ENCODE measurements around the gene RCBTB1. TPM values are rescaled to one million over a fixed set of nuclear protein-coding genes. Genes with fewer than 3 reads are reported as not detected.

RCBTB1 gene
- total RNA-seq, 1 donor from 2014 or later = 2.0 TPM

- Histone ChIP-seq H3K4me3 (peak overlapping the region in 1 of 2 donors; percentile 44), H3K27ac (no peak overlapping the region), H3K9me3 (no peaks in the 10 kb centered on the region), H3K27me3 (no peaks in the 10 kb centered on the region), H3K36me3 (no peaks in the 10 kb centered on the region), H3K4me1 (no peaks in the 10 kb centered on the region)
- DNase-seq (ENCODE audit: low spot score in 2 of 2) = no peak
- TF ChIP-seq CTCF (IDR thresholded peaks at IDR 0.05) = no peak
- intact Hi-C loops (cut with DNase I) = no loop called here
These were observed 44.0 kb upstream of the RCBTB1 start for GRCh38 chr13:49629196-49629938.

- no peak within 1 kb of the TSS for H3K27ac ChIP-seq
- DNase-seq (ENCODE audit: low spot score in 2 of 2) = peak in 1 of 2 donors; percentile 72
- peak within 1 kb of the TSS in 1 of 2 donors; percentile 44 for H3K4me3 ChIP-seq
- TF ChIP-seq CTCF (IDR thresholded peaks at IDR 0.05) = no peak
- H3K27me3 ChIP-seq = no peaks in the 10 kb centered on the region
- H3K9me3 ChIP-seq = no peaks in the 10 kb centered on the region
- H3K36me3 ChIP-seq = no peaks in the 10 kb centered on the region
- H3K4me1 ChIP-seq = no peaks in the 10 kb centered on the region
- intact Hi-C loops (cut with DNase I) = no loop called here
These were observed 42.7 kb upstream of the RCBTB1 start, which contains the start of gene ARL11 for GRCh38 chr13:49627831-49628652. ARL11 (plus strand) TSS chr13:49628507; CDS start chr13:49630448, 1,941 bp downstream.

- H3K9me3 ChIP-seq = no peaks in the 10 kb centered on the region
- H3K36me3 ChIP-seq = no peaks in the 10 kb centered on the region
- H3K4me3 ChIP-seq = no peak overlapping the region
- TF ChIP-seq CTCF (IDR thresholded peaks at IDR 0.05) = no peak
- intact Hi-C loops (cut with DNase I) = no loop called here
- H3K27ac ChIP-seq = no peak overlapping the region
- DNase-seq (ENCODE audit: low spot score in 2 of 2) = no peak
- no peaks in the 10 kb centered on the region for H3K27me3 ChIP-seq
- no peaks in the 10 kb centered on the region for H3K4me1 ChIP-seq
These were observed 40.2 kb upstream of the RCBTB1 start for GRCh38 chr13:49625392-49626079.

GRCh38 chr13:49624229-49624628, 38.9 kb upstream of the RCBTB1 start:
- no peak overlapping the region for H3K4me3 ChIP-seq
- H3K4me1 ChIP-seq = no peaks in the 10 kb centered on the region
- DNase-seq (ENCODE audit: low spot score in 2 of 2) = no peak
- no peaks in the 10 kb centered on the region for H3K27me3 ChIP-seq
- no peak for TF ChIP-seq CTCF (IDR thresholded peaks at IDR 0.05)
- H3K27ac ChIP-seq = no peak overlapping the region
- no peaks in the 10 kb centered on the region for H3K36me3 ChIP-seq
- intact Hi-C loops (cut with DNase I) = no loop called here
- no peaks in the 10 kb centered on the region for H3K9me3 ChIP-seq

GRCh38 chr13:49622174-49622946, 37.0 kb upstream of the RCBTB1 start:
- TF ChIP-seq CTCF (IDR thresholded peaks at IDR 0.05) = no peak
- Histone ChIP-seq H3K4me1 (no peaks in the 10 kb centered on the region), H3K36me3 (no peaks in the 10 kb centered on the region), H3K4me3 (no peak overlapping the region), H3K27ac (no peak overlapping the region), H3K9me3 (no peaks in the 10 kb centered on the region), H3K27me3 (no peaks in the 10 kb centered on the region)
- intact Hi-C loops (cut with DNase I) = no loop called here
- no peak for DNase-seq (ENCODE audit: low spot score in 2 of 2)
